Activated CD8-positive, alpha-beta T cell treated with anti-CD3 and anti-CD28 coated beads for 36 hours (primary cell): ENCODE data around the gene ZNF652. TPM values are rescaled to one million over a fixed set of nuclear protein-coding genes. Genes with fewer than 3 reads are reported as not detected.
"Not testable (repeated sequence)": the region's sequence is repeated elsewhere in the genome, so short reads cannot be mapped to it uniquely, and the experiment has no call there.

Source experiments
- ATAC-seq: fragments of 200-7000 bp; cut with Tn5 transposase; one replicate; pipeline ENCODE4 v1.10.0; 2021; ENCODE audit warnings: mild to moderate bottlenecking, moderate library complexity
- CTCF ChIA-PET: fragments of 350-600 bp; sonication (Branson Sonifier 250); formaldehyde crosslinking; loops from one replicate; lab custom pipeline; 2021; ENCODE audit warnings: antibody characterized with exemption; lab: Charles Lee
- POLR2A ChIA-PET: fragments of 350-600 bp; sonication (Branson Sonifier 250); formaldehyde crosslinking; loops from one replicate; lab custom pipeline; 2021; ENCODE audit warnings: antibody characterized with exemption; lab: Charles Lee
- DNase-seq: peaks from one replicate; pipeline ENCODE4 v3.0.0-alpha.2; 2020
- H3K27ac Mint-ChIP-seq: one replicate; pipeline ENCODE4 v1.8.0; 2021; ENCODE audit warnings: mild to moderate bottlenecking, mixed read lengths
- H3K27me3 Mint-ChIP-seq: one replicate; pipeline ENCODE4 v1.8.0; 2021; ENCODE audit warnings: mixed read lengths
- H3K36me3 Mint-ChIP-seq: one replicate; pipeline ENCODE4 v1.8.0; 2021; ENCODE audit warnings: low read depth, mixed read lengths
- H3K4me1 Mint-ChIP-seq: one replicate; pipeline ENCODE4 v1.8.0; 2021; ENCODE audit warnings: low read depth, mixed read lengths
- H3K4me3 Mint-ChIP-seq: one replicate; pipeline ENCODE4 v1.8.0; 2021; ENCODE audit warnings: mild to moderate bottlenecking, moderate library complexity, mixed read lengths
- H3K9me3 Mint-ChIP-seq: one replicate; pipeline ENCODE4 v1.8.0; 2021; ENCODE audit warnings: mixed read lengths
- intact Hi-C: fragments of 100-400 bp; cut with micrococcal nuclease; formaldehyde crosslinking; loops from one replicate; pipeline ENCODE4 v1.10.0; 2022
- total RNA-seq, 2 experiments: library from RNA; stranded (reverse); gene quantifications; one replicate each; pipeline ENCODE4 v1.2.3, GENCODE V29; 2021
- TF ChIP-seq, protein P1 (sequence below): fragments of 200-600 bp; IDR thresholded peaks from one replicate; pipeline ENCODE4 v1.8.0; 2022; ENCODE audit warnings: antibody characterized with exemption, mild to moderate bottlenecking

ZNF652 gene
- total RNA-seq, 2 experiments from 2014 or later, result 6.4 to 6.7 TPM

- TF ChIP-seq, protein P1, sequence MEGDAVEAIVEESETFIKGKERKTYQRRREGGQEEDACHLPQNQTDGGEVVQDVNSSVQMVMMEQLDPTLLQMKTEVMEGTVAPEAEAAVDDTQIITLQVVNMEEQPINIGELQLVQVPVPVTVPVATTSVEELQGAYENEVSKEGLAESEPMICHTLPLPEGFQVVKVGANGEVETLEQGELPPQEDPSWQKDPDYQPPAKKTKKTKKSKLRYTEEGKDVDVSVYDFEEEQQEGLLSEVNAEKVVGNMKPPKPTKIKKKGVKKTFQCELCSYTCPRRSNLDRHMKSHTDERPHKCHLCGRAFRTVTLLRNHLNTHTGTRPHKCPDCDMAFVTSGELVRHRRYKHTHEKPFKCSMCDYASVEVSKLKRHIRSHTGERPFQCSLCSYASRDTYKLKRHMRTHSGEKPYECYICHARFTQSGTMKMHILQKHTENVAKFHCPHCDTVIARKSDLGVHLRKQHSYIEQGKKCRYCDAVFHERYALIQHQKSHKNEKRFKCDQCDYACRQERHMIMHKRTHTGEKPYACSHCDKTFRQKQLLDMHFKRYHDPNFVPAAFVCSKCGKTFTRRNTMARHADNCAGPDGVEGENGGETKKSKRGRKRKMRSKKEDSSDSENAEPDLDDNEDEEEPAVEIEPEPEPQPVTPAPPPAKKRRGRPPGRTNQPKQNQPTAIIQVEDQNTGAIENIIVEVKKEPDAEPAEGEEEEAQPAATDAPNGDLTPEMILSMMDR, result no peak
- peak; percentile 15 for DNase-seq
- Mint-ChIP-seq H3K36me3 (peaks cover 2% of the 10 kb centered on the region), H3K4me3 (no peak overlapping the region), H3K4me1 (peaks cover 56% of the 10 kb centered on the region), H3K9me3 (no peaks in the 10 kb centered on the region), H3K27me3 (no peaks in the 10 kb centered on the region), H3K27ac (peak overlapping the region; percentile 87)
- intact Hi-C loops, result no loop called here
- CTCF ChIA-PET, result interaction anchor here (0.6 to 19.1 kb wide), 7 partner anchors 11 to 305 kb away, joined by 3 to 189 read pairs (median 4); no protein-coding TSS in a partner anchor
- POLR2A ChIA-PET, result interaction anchor here (1.2 to 2.1 kb wide), 3 partner anchors 23 to 69 kb away, joined by 4 to 5 read pairs (median 4); no protein-coding TSS in a partner anchor
- ATAC-seq, result no peak
Observed at GRCh38 chr17:49390548-49391324, 28.7 kb upstream of the ZNF652 start.

DNA sequence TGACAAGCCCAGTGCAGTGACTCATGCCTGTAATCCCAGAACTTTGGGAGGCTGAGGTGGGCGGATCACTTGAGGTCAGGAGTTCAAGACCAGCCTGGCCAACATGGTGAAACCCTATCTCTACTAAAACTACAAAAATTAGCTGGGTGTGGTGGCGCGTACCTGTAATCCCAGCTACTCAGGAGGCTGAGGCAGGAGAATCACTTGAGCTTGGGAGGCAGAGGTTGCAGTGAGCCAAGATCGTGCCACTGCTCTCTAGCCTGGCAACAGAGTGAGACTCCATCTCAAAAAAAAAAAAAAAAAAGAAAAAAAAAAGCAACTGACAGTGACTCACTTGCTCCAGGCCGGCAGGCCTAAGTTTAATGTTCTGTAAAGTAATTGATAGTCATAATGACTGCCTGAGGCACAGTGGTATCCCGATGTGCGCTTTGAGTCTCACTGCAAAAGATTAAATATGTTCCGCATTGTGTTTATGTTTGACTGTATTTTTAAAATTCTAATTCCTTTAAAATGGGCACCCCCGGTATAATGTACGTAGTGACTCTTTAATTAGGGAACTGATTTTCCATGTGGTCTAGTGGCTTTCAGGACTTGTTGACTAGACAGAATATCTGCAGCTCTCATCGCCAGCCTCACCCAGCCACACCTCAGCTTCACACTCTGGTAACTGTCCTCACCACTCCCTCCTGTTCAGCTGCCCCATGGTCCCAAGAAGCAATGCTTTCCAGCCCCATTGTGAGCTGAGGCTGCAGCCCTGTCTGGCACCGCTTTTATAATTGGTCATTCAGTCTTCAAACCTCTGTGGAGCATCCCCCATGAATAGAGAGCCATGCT, 27.7 kb upstream of the ZNF652 start:
- Mint-ChIP-seq H3K27ac (peak overlapping the region; percentile 95), H3K4me1 (peaks cover 52% of the 10 kb centered on the region)
- ATAC-seq, result peak; percentile 49
- H3K36me3 Mint-ChIP-seq, H3K27me3 Mint-ChIP-seq, H3K9me3 Mint-ChIP-seq, H3K4me3 Mint-ChIP-seq, intact Hi-C loops: not testable (repeated sequence)
- peak; percentile 63 for DNase-seq
- POLR2A ChIA-PET, result interaction anchor here (0.7 to 1.8 kb wide), 4 partner anchors 43 to 419 kb away, joined by 3 to 10 read pairs (median 4); no protein-coding TSS in a partner anchor
- CTCF ChIA-PET, result interaction anchor here (0.9 to 19.1 kb wide), 10 partner anchors 10 to 176 kb away, joined by 3 to 189 read pairs (median 4); partner anchors contain the start of gene ZNF652

- DNase-seq, result no peak
- Mint-ChIP-seq H3K27me3 (no peaks in the 10 kb centered on the region), H3K9me3 (no peaks in the 10 kb centered on the region), H3K4me1 (peaks cover 48% of the 10 kb centered on the region), H3K27ac (peak overlapping the region; percentile 95), H3K4me3 (peak overlapping the region; percentile 62), H3K36me3 (peaks cover 2% of the 10 kb centered on the region)
- ATAC-seq, result no peak
- TF ChIP-seq, protein P1, result no peak
- POLR2A ChIA-PET, result interaction anchor here (0.7 to 1.8 kb wide), 7 partner anchors 8 to 420 kb away, joined by 3 to 10 read pairs (median 5); no protein-coding TSS in a partner anchor
- CTCF ChIA-PET, result interaction anchor here (0.9 to 19.1 kb wide), 10 partner anchors 11 to 177 kb away, joined by 3 to 189 read pairs (median 4); partner anchors contain the start of gene ZNF652
- intact Hi-C loops, result no loop called here
Observed at GRCh38 chr17:49388692-49389513, 26.9 kb upstream of the ZNF652 start.

GRCh38 chr17:49388290-49388640, 26.2 kb upstream of the ZNF652 start:
- peak; percentile 70 for ATAC-seq
- Mint-ChIP-seq H3K4me3 (peak overlapping the region; percentile 62), H3K36me3 (peaks cover 2% of the 10 kb centered on the region), H3K4me1 (peaks cover 42% of the 10 kb centered on the region), H3K27me3 (no peaks in the 10 kb centered on the region), H3K9me3 (no peaks in the 10 kb centered on the region), H3K27ac (peak overlapping the region; percentile 95)
- DNase-seq, result peak; percentile 52
- POLR2A ChIA-PET, result interaction anchor here (0.7 to 1.8 kb wide), 6 partner anchors 9 to 46 kb away, joined by 3 to 10 read pairs (median 6); no protein-coding TSS in a partner anchor
- CTCF ChIA-PET, result interaction anchor here (1.2 to 19.1 kb wide), 8 partner anchors 11 to 170 kb away, joined by 3 to 189 read pairs (median 6); partner anchors contain the start of gene ZNF652
- TF ChIP-seq, protein P1, result no peak
- intact Hi-C loops, result no loop called here
